ENCODE measurements around the gene PAX7.

PAX7 gene

DNA sequence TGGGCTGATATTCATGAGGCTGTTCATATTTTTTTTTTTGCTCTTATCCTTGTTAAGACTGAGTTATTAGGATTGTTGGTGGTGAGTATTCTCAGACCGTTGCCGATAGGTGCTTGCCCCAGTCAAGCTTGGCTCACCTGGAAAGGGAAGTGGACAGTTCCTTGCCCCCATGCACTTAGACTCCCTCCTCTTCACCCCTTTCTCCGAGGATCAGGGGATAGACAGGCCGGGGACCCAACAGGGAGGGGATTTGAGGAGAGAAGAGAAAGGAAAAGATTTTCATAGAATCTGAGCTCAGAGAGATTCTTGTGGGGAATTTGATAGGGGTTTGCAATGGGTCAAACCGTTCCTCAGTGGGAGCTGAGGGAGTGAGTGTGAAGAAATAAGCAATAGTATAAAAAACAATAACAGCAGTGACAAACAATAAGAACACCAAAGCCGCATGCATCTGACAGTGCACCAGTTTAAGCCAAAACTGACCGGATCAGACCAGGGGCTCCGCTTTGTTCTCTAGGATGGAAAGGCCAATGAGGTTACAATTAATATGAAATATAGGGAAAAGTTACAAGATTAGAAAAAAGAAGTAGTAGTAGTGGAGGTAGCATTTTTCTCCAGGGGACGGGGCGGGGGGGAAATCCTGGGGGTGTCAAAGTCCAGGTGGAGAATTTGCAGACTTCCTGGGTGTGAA, 8.9 kb downstream of the PAX7 start:
- intact Hi-C loops (cut with DNase I) = no loop called here
- DNase-seq = no peak

DNA sequence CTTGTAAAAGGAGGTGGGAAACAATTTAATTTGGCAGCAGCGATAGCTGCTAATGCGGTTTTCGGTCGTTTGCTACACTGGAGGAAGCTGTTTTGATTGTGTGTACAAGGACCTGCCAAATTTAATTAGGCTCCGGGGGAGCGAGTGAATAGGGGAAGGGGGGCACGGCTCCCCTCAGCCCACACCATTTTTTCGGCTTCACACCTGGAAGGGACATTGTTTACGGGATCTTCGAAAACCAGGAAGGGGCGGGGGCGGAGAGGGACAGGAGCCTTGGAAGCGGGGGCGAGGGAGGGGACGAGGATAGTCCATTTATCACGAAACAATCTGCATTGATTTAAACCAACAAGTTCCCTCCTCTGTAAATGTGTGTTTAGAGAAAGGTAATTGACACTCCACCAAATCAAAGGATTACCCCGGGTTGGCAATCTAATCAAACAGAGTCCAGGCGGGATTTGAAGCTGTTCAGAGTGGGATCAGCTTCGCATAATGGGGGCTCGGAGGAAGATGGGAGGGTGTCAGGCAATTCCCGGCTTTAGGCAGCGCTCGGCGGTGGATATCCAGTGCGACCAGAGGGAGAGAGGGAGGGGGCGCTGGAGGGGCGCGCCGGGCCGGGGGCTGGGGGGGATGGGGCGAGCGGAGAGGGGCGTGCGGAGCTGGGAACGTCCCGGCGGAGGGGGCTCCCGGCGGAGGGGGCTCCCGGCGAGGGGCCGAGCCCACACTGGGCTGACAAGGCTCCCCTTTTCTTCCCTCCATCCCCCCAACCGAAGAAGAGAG, 9.8 kb downstream of the PAX7 start:
- intact Hi-C loops (cut with DNase I) = no loop called here
- DNase-seq = peak in 1 of 10 donors; percentile 19

DNA sequence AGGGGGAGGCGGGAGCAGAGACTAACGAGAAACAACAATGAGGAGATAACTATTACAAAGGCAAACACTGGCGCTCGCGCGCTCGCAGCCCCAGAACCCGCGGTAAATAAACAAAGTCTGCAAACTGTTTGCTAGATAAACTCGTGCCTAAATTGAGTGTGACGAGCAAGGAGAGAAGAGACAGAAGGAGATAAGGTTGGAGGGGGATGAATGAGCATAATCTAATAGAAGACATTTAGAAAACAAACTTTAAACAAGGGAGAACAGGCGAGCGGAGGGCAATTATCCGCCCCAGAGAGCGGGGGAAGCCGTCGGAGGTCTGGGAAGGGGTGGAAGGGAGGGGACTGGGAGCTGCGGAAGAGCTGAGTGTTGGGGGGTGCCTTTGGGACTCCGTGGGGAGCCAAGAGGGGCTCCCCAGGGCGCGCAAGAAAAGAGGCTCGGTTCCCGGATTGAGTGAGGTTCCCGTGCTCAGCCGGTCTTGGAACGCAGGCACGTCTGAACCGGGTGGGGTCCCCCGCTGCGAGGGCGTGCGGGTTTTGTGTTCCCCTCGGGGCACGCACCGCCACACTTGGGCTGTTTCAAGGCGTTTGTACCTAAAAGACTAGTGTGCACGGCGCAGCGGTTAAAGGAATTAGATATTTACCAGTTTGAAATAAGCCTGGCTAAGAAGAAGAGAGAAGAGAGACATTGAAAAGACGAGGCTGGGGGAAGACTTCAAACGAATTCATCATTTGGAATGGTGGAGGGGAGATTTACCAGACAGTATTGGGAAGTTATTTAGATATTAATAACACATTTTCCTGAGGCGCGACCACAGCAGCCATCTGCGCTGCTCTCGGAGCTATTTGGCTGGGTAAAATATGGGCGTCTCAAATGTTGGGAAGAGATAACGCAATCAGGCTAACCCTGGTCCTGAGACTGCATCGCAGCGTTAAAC, 10.6 kb downstream of the PAX7 start:
- intact Hi-C loops (cut with DNase I) = no loop called here
- DNase-seq = peak in 1 of 10 donors; percentile 44

DNA sequence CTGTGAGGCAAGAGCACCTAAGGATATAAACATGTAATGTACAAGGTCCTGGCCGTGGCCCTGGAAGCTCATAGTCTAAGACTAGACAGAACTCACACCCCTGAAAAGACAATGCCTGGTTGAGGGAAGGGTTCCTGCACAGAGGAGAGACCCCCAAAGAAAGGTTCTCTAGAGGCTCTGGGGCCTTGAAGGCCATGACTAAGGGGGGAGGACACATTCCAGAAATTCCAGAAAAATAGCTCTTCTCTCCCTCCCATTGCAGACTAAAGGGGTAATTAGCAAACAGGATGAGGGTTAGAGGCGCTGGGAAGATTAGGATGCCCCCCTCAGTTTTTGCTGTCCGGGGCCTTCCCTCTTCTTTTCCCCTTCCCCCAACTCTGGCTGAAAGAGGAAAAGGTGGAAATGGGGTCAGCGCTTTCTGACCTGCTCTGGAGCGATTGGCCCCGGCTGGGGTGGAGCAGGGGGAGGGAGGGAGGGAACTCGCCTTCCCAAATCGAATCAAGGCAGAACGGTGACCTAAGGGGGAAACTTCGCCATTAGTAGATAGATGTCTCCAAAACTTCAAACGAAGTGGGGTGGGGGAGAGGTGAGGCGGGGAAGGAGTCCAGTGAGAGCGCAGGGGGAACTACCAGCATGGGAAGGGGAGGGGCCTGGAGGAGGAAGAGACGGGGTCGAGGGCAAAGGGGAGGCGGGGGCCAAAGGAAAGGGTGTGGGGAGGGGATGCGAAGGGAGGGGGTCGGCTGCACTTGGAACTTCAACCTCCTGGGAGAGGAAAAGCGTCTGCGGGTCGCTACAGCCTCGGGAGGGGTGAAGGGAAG, 11.8 kb downstream of the PAX7 start:
- intact Hi-C loops (cut with DNase I) = no loop called here
- no peak for DNase-seq

DNA sequence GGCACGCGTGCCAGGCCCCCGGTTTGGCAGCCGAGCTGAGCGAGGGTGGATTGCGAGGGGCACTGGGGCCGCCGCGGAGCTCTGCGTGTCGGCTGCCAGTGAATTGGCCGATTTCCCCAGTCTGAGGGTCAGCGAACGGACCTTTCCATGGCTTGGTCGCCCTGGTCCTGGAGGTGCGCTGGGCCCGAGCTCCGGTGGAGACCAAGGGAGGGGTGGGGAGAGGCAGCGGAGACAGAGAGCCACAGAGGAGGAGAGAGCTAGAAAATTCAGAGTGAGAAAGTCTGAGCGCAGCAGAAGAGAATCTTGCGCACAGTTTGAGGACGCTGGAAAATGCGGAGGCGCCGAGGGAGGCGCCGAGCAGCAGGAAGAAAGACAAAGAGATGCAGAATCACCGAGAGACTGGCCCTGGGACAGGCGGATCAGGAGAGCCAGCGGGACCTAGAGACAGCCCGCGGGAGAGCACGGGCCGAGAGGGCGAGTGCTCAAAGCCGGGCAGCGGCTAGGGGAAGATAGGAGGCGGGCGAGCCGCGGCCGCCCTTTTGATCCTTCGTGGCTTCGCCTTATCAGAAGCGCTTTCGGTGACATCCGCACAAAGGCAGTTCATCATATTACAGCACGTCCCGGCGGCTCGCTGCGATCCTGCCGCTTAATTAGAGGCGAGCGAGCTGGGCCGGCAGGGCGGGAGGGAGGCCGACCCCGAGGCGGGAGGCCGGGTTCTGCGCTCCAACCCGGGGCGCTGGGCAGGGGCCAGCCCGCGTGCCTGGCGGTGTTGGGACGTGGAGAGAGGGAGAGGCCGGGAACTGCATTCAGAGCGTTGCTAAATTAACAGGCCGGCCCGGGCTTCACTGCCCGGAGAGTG, 12.7 kb downstream of the PAX7 start:
- DNase-seq = no peak
- intact Hi-C loops (cut with DNase I) = no loop called here

DNA sequence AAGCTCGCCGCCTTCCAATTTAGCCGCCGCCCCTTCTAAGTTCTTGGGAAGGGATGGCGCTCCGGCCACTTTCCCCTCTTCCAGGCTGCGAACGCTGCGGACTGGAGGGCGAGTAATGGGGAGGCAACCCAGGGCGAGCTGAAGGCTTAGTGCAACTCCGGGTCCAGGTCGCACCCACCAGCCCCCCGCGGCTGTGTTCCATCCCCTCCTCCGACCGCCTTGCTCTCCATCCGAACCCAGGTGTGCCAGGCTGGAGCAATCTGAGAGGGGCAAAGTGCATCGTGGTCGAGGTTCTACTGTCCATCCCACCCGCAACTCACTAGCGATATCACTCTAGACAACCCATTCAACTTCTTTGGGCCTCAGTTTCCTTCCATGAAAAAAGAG, 13.4 kb downstream of the PAX7 start:
- DNase-seq = no peak
- intact Hi-C loops (cut with DNase I) = no loop called here

DNA sequence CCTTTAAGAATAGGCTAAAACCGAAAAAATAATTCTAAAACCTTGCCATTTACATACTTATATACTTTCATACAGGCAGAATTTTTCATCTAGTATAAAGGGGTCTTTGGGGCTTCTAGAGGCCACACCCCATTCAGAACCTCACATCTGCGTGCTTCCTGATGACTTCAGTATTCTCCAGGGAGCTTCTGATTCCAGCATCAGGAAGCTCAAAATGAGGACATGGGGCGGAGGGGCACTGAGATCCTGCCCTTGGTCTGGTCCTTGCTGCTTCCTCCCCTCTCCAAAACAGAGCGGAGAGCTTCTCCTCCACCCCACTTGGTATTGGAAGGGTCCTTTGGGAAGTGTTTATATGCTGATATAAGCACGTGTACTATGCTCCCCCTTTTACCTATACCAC, 13.8 kb downstream of the PAX7 start:
- DNase-seq = no peak
- intact Hi-C loops (cut with DNase I) = no loop called here

DNA sequence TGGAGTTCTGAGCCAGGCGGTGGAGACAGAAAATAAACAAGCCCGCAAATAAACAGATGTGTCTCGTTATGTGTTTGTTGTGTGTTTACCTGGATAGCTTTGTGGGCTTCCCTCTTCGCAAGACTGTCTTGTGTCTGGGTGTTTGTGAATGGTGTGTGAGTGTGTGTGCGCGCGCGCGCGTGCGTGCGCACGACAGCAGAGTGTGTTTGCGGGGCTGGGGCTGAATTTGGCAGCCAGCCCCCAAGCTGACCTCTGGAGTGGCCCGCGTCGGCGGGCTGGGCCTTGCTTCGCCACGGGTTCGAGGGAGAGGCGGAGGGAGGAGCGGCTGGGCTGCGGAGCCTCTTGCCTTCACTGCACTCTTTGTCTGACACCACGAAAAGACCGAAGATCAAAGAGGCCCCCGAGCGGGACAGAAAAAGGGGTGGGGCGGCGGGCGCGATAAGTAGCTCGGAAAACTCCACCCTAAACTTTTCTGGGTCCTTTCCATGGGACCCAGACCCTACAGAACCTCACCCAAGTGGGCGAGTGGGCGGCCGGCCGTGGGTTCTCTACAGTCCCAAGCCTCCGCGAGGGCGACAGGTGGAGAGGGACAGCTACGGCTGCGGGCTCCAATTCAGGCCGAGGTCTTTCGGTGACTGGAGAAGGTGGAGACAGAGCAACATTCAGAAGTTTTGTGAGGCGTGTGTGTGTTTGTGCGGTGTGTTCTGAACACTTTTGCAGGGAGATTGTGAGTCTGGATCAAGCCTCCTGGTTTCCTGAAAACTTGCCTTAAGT, 14.5 kb downstream of the PAX7 start:
- intact Hi-C loops (cut with DNase I) = no loop called here
- no peak for DNase-seq

DNA sequence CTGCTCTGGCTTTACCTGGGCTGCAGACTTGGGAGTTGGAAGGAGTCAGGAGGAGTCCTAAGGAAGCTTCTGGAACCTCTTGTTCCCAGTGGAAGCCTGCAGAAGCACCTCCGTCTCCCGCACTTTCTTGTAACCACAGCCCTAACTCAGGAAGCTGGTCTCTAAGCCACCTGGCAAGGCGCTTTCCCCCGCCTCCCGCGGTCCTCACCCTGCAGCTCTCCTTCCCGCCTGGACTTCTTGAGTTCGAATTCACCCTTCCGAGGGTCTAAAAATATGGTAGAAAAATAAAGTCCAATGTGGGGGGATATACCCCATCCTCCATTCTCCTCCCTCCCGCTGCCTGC, 15.1 kb downstream of the PAX7 start:
- DNase-seq = no peak
- intact Hi-C loops (cut with DNase I) = no loop called here

DNA sequence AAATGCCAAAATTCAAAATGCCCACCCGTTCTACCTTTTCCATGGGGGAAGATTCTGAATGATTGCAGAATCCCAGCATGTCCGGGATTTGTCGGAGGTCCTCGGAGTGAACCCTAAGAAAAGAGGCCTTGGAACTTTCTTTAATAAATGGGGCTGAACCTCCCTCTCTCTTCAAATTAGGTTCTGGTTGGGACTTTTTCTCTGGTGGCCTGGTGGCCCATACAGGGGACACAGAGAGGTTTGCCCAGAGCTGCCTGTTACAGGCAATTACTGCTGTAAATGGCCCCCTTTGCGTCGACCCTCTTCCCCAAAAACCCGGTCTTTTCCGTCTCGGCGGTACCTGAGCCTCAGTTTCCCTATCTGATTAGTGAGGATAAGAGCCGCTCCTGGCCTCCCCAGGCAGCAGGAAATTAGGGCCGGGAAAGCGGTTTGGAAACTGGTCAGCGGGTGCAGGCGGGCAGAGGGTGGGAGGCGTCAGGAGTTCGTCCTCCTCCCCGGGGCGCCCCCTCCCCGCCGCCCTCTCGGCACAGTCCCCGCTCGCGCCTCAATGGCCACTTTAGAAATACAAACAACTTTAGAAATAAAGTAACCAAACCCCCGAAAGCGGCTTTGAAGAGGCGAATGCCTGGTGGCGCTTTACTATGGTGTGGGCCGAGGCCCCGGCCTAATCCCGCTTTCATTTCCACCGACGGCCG, 15.6 kb downstream of the PAX7 start:
- intact Hi-C loops (cut with DNase I) = no loop called here
- no peak for DNase-seq

DNA sequence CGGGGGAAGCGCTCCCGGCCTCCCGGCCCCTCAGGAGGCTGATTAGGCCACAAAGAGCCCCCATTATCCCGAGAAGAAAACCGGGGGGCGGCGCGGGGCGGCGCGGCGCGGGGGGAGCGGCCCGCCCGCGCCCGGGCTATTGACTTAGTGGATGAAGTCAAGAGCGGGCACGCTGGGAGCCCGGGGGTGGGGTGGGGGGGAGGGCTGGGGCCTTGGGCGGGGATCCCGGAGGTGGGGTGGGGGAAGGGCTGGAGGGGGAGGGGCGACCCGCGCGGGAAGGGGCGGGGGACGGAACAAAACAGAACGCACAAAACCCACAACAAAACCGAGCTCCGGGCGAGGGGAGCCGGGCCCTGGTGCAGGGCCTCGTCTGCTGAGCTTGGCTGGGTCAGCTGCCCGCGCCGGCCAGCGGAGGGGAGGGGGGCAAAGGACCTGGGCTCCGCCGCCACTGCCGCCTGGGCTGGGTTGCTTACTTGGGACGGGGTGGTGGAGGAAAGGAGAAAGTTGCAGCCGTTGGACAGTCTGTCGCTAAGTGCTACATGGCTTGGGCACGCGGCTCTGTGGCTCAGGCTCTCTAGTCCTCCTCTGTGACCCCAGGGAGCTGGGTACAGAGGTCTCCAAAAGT, 16.3 kb downstream of the PAX7 start:
- intact Hi-C loops (cut with DNase I) = no loop called here
- no peak for DNase-seq

DNA sequence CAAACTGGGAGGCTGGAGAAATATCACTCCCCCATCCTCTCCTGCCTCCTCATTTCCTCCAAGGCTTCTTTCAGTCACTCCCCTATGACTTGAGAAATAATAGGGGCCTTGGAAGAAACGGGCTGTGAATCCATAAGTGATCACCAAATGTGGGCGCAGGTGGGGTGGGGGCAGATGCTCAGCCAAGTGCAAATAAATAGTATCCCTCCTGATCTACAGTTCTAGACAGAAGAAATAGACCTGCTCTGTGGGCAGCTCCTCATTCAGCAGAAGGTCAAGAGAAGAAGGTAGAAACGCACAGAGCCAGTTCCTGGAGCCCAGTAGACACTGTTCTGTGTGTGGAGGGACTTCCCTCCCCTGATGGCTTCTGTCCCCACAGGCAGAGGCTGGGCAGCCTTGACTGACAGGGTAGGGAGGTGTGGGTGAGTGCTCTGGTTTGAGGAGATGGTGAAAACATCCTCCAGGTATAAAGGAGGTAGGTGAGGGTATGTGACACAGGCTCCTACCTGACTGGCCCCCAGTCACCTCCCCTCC, 17.1 kb downstream of the PAX7 start:
- intact Hi-C loops (cut with DNase I) = no loop called here
- no peak for DNase-seq

DNA sequence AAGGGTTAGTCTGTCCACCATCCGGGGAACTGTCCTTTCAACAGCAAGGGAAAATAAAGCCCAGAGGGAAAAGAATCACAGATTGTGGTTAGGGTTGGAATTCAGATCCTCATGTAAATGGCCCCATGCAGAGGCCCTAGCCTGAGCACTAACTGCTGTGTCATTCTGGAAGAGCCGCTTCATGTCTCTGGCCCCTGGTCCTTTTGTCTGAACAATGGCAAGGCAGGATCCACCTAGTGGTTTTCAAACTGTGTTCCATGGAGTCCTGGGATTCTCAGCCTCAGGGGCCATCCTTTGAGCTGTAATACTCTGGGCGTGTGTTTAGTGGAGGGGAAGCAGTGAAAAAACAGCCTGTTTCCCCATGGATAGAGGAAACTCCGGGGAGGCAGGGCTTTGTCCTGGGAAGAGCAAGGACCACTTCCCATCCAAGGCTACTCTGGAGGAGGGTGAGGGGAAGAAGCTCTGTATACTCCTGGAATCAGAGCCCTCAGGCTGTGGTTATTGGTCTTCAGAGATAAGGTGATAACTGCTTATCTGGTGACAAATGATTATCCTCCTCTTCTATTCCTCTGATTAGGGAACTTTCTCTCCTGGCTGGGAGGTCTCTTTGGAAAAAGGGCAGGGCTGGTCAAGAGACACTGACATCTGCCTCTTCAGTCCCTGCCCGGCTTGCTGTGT, 19.2 kb downstream of the PAX7 start:
- intact Hi-C loops (cut with DNase I) = no loop called here
- no peak for DNase-seq

DNA sequence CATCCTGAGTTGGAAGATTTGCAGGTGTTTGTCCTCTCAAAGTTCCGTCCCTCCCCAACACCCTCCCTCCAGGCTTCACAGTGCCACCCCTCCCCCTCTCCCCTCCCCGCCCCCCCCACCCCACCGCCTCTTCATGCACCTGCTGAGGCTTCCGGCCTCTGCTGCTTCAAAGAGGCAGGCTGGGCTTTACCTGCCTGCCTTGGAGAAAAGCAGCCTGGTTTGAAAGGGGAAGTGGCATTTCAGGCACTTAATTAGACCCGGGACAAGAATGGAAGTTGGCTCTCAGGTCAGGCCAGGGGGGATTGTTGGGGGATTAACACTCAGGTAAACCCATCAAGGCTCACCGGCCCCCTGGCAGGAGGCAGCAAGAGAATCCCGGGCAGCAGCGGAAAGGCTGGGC, 21.1 kb downstream of the PAX7 start:
- no peak for DNase-seq
- intact Hi-C loops (cut with DNase I) = no loop called here

DNA sequence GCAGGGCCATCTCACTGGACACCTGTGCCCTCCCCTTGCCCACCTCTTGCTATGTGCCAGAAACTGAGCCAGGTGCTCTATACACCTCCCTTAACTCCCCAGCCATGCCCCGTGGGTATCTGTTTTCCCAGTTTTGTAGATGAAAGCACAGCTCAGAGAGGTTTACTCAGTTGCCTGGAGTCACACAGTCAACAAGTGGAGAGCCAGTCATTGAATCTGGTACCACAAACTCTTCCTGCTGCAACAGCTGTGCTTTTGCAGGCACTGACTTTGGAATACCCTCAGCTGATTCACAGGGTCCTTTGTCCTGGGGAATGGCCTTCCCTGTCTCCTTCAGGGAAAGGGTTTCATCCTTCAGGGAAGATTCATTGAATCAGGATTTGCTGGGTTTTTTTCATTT, 22.1 kb downstream of the PAX7 start:
- intact Hi-C loops (cut with DNase I) = no loop called here
- no peak for DNase-seq

DNA sequence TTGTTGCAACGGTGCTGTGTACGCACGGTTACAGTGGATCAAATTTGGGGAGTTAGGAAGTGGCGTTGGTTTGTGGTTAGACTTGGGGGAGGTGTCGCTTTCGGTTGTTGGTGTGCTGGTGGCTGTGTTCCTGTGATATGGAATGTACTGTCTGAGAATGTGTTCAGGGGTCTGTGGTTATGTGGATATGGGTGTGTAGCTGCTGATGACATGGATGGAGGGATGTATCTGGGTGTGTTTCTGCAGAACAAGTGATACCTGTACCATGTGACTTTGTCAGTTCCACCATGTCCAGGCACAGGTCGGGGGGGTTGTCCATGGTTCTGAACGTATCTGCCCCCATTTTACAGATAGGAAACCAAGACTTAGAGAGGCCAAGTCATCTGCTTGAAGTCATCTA, 22.7 kb downstream of the PAX7 start:
- intact Hi-C loops (cut with DNase I) = no loop called here
- DNase-seq = no peak

DNA sequence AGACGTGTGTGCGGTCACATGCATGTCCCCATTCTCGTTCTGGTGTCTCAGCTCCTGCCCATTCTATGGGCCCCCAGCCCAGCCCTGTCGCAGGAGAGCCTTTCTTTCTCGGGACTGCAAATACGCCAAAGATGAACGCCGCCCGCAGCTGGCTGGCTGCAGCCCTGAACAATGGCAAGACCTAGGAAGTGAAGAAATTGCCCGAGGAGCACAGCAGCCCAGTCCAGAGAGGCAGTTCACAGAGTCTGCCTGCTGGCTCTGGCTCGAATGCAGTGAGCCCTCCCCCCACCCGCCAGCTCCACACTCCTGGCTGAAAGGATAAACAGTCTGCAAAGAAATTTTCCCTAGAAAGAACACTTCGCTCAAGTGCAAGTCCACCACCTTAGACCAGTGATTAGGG, 23.3 kb downstream of the PAX7 start:
- intact Hi-C loops (cut with DNase I) = no loop called here
- DNase-seq = no peak
